GM12878 (cell line): ENCODE data around the gene CSF3R. TPM values are rescaled to one million over a fixed set of nuclear protein-coding genes. Genes with fewer than 3 reads are reported as not detected.

Source experiments
- ATAC-seq: fragments of 200-7000 bp; cut with Tn5 transposase; 3 replicates; pipeline ENCODE4 v1.9.1; 2020; ENCODE audit warnings: mild to moderate bottlenecking, moderate library complexity
- BruUV-seq: library from RNA; stranded (reverse); fragments of 400-500 nt; replicated peaks from 2 replicates; lab custom pipeline; 2021; lab: Mats Ljungman, UMichigan
- CTCF ChIA-PET: fragments of 300-600 bp; sonication (Branson Sonifier 250); formaldehyde crosslinking; extraction: SDS; loops from one replicate; lab custom pipeline; 2021; ENCODE audit warnings: inconsistent platforms; lab: Yijun Ruan, JAX
- POLR2A ChIA-PET: fragments of 350-600 bp; formaldehyde crosslinking; extraction: SDS; loops from one replicate; lab custom pipeline; 2021; ENCODE audit warnings: inconsistent platforms; lab: Charles Lee
- RAD21 ChIA-PET: fragments of 300-600 bp; sonication (Branson Sonifier 250); formaldehyde crosslinking; loops from one replicate; lab custom pipeline; 2023; ENCODE audit warnings: antibody characterized with exemption; ENCODE audit not compliant: unreplicated experiment; lab: Charles Lee
- SMC1A ChIA-PET: fragments of 300-600 bp; sonication (Branson Sonifier 250); formaldehyde crosslinking; loops from one replicate; lab custom pipeline; 2023; ENCODE audit not compliant: unreplicated experiment, uncharacterized antibody; lab: Charles Lee
- DNase-seq: peaks from one replicate; pipeline ENCODE4 v3.0.0-alpha.2; 2011; ENCODE audit warnings: low read depth, low spot score
- FAIRE-seq: peaks from 3 replicates; lab custom pipeline; 2011; peaks lifted over from hg19 to GRCh38; lab: Jason Lieb, UNC
- H2AFZ ChIP-seq: 2 replicates; pipeline ENCODE4 v1.6.0; 2011; ENCODE audit warnings: low read depth, low read length, control low read depth; ENCODE audit not compliant: control insufficient read depth
- H3K27ac ChIP-seq: 2 replicates; pipeline ENCODE4 v1.5.1; 2011; ENCODE audit warnings: control low read depth; ENCODE audit not compliant: control insufficient read depth, insufficient read depth
- H3K27me3 ChIP-seq, 2 experiments: replicated peaks in 1 of 2; 2 replicates each; pipeline versions ENCODE4 v1.6.0 to v1.6.1; 2011; ENCODE audit warnings: low read length in 1 of 2; ENCODE audit not compliant: control insufficient read depth in 2 of 2, insufficient read depth in 2 of 2
- H3K36me3 ChIP-seq, 2 experiments: 2 replicates each; pipeline ENCODE4 v1.5.1; 2011; ENCODE audit warnings: low read length in 1 of 2; ENCODE audit not compliant: control insufficient read depth in 2 of 2, insufficient read depth in 2 of 2
- H3K4me1 ChIP-seq: 2 replicates; pipeline ENCODE4 v1.6.1; 2011; ENCODE audit warnings: mild to moderate bottlenecking, low read length, moderate library complexity, mixed read lengths; ENCODE audit not compliant: control insufficient read depth, insufficient read depth
- H3K4me2 ChIP-seq: 2 replicates; pipeline ENCODE4 v1.6.0; 2011; ENCODE audit warnings: control low read depth; ENCODE audit not compliant: control insufficient read depth, insufficient read depth
- H3K4me3 ChIP-seq: fragments of 200-600 bp; sonication (generic); 2 replicates; pipeline ENCODE4 v1.5.1; 2016
- H3K79me2 ChIP-seq: 2 replicates; pipeline ENCODE4 v1.6.0; 2011; ENCODE audit warnings: low read length; ENCODE audit not compliant: control insufficient read depth, insufficient read depth
- H3K9ac ChIP-seq: 2 replicates; pipeline ENCODE4 v1.8.0; 2011; ENCODE audit warnings: low read length, control low read depth, mixed read lengths; ENCODE audit not compliant: control insufficient read depth, insufficient read depth
- H3K9me3 ChIP-seq: replicated peaks from 3 replicates; pipeline ENCODE4 v1.5.1; 2011; ENCODE audit warnings: mild to moderate bottlenecking, low read length; ENCODE audit not compliant: control insufficient read depth, insufficient read depth
- H4K20me1 ChIP-seq: 2 replicates; pipeline ENCODE4 v1.6.0; 2011; ENCODE audit not compliant: control insufficient read depth, insufficient read depth
- CTCF ChIP-seq, 3 experiments: IDR thresholded peaks in 2 of 3; conservative IDR thresholded peaks in 1 of 3; 2 replicates each; pipeline ENCODE4 v1.5.1; 2011; ENCODE audit warnings: low read depth in 3 of 3, low read length in 3 of 3, mild to moderate bottlenecking in 3 of 3, control low read depth in 2 of 3, moderate library complexity in 2 of 3, inconsistent platforms in 1 of 3, mixed read lengths in 1 of 3; ENCODE audit not compliant: control insufficient read depth in 2 of 3, insufficient read depth in 1 of 3; ENCODE audit errors: extremely low read depth in 1 of 3
- HDGF ChIP-seq: fragments of 450-650 bp; IDR thresholded peaks from 2 replicates; pipeline ENCODE4 v1.6.1; 2016; ENCODE audit warnings: antibody characterized with exemption
- KLF5 ChIP-seq: fragments of 450-650 bp; IDR thresholded peaks from 2 replicates; pipeline ENCODE4 v1.6.1; 2014; ENCODE audit warnings: mild to moderate bottlenecking; ENCODE audit not compliant: partially characterized antibody
- NR2F1 ChIP-seq: fragments of 450-650 bp; conservative IDR thresholded peaks from 2 replicates; pipeline ENCODE4 v1.6.1; 2017; ENCODE audit warnings: mild to moderate bottlenecking
- YY1 ChIP-seq: IDR thresholded peaks from 2 replicates; pipeline ENCODE4 v1.6.1; 2011; ENCODE audit warnings: low read depth, mild to moderate bottlenecking, low read length
- ZBTB33 ChIP-seq: fragments of 450-650 bp; IDR thresholded peaks from 2 replicates; pipeline ENCODE4 v1.6.1; 2017; ENCODE audit warnings: mild to moderate bottlenecking
- ZZZ3 ChIP-seq: IDR thresholded peaks from 2 replicates; pipeline ENCODE4 v1.6.1; 2011; ENCODE audit warnings: low read depth; ENCODE audit not compliant: control insufficient read depth, insufficient read length
- WGBS: methylation state at CpG from one replicate; pipeline ENCODE4 v1.1.6; 2016; ENCODE audit warnings: low lambda C conversion rate; ENCODE audit not compliant: insufficient replicate concordance, insufficient coverage; ENCODE audit errors: missing lambda C conversion rate; 5-methylcytosine and 5-hydroxymethylcytosine counted together
- in situ Hi-C: fragments of 300-500 bp; cut with MboI; formaldehyde crosslinking; loops from 9 replicates; pipeline ENCODE4 v1.14.3; 2018; ENCODE audit warnings: mixed read lengths
- intact Hi-C: fragments of 100-400 bp; cut with micrococcal nuclease; formaldehyde crosslinking; loops from one replicate; pipeline ENCODE4 v1.14.2; 2022; ENCODE audit not compliant: unreplicated experiment
- polyA plus RNA-seq, 11 experiments: library from polyadenylated mRNA; depleted of rRNA in 4 of 11; unstranded in 6 of 11; stranded (reverse) in 5 of 11; fragments of >200 nt; fragmentation: Nextera tagmentation in 4 of 11; fragmentation: Illumina TruSeq in 1 of 11; extraction: Ambion mirVana in 4 of 11; extraction: Trizol in 1 of 11; gene quantifications; 1 replicate in 1 of 11; 2 replicates in 10 of 11; pipeline versions ENCODE4 v1.2.1 to v1.2.3, GENCODE V29; 2011 to 2016; ENCODE audit warnings: inconsistent platforms in 2 of 11, missing spikeins in 2 of 11, low read depth in 1 of 11
- total RNA-seq, 4 experiments: library from RNA; depleted of rRNA in 3 of 4; stranded (reverse); fragments of >200 nt in 3 of 4; fragmentation: Illumina TruSeq in 1 of 4; extraction: Trizol in 1 of 4; gene quantifications; 2 replicates each; pipeline versions ENCODE4 v1.2.1 to v1.2.3, GENCODE V29; 2013 to 2021

CSF3R gene
- total and polyA plus RNA-seq, 10 of the 15 experiments (the other 5 are each of a cell fraction or from before 2014, with no cell fraction given): 0.13 TPM; not detected in 9

GRCh38 chr1:36531833-36532232 is 49.1 kb upstream of the CSF3R start (continued):
- TF ChIP-seq CTCF (IDR thresholded peaks at IDR 0.05 in 2 of 3, conservative IDR thresholded peaks at IDR 0.05 in 1 of 3; ENCODE audit: control insufficient read depth in 2 of 3, extremely low read depth in 1 of 3, insufficient read depth in 1 of 3, low read depth in 3 of 3, low read length in 3 of 3) (no peak), YY1 (no peak)

GRCh38 chr1:36530791-36531190 is 48.1 kb upstream of the CSF3R start:
- Histone ChIP-seq H3K9me3 (no peaks in the 10 kb centered on the region), H4K20me1 (no peaks in the 10 kb centered on the region), H3K27me3 (no peaks in the 10 kb centered on the region), H3K4me2 (no peak overlapping the region), H3K79me2 (no peaks in the 10 kb centered on the region), H3K27ac (no peak overlapping the region), H3K9ac (no peak overlapping the region), H3K36me3 (no peaks in the 10 kb centered on the region), H2AFZ (no peak overlapping the region), H3K4me3 (no peak overlapping the region), H3K4me1 (no peaks in the 10 kb centered on the region)
- SMC1A ChIA-PET: no interaction called here
- intact Hi-C loops (no loop called here), in situ Hi-C loops (no loop called here)
- CTCF ChIA-PET: no interaction called here
- FAIRE-seq (no peak), ATAC-seq (no peak), DNase-seq (no peak)
- no peak for TF ChIP-seq ZBTB33
- TF ChIP-seq ZZZ3: no peak
- no peak for TF ChIP-seq HDGF
- TF ChIP-seq NR2F1: no peak
- no peak for TF ChIP-seq KLF5
- POLR2A ChIA-PET: no interaction called here
- no TSS peak for BruUV-seq
- RAD21 ChIA-PET: no interaction called here
- 37% methylated on average over 5 of the region's 6 CpGs for WGBS
